SK-N-SH (cell line): Measurements from ENCODE around the gene XIAP. TPM values are rescaled to one million over a fixed set of nuclear protein-coding genes. Genes with fewer than 3 reads are reported as not detected.

Experiments
- CTCF ChIA-PET: fragments of 300-600, 350-600 bp; formaldehyde crosslinking; extraction: SDS; loops from one replicate; lab custom pipeline; 2021; lab: Yijun Ruan, JAX
- POLR2A ChIA-PET: fragments of 350-600 bp; sonication (Branson Sonifier 250); formaldehyde crosslinking; extraction: SDS; loops from one replicate; lab custom pipeline; 2020; ENCODE audit warnings: antibody characterized with exemption, inconsistent platforms; lab: Yijun Ruan, JAX
- DNase-seq: peaks from one replicate; pipeline ENCODE4 v3.0.0; 2012
- H2AFZ ChIP-seq: fragments of 200-600 bp; sonication (generic); 2 replicates; pipeline ENCODE4 v1.8.1; 2016; ENCODE audit warnings: antibody characterized with exemption, mild to moderate bottlenecking, low read depth
- H3F3A ChIP-seq: fragments of 200-600 bp; sonication (generic); replicated peaks from 2 replicates; pipeline ENCODE3; 2016; ENCODE audit warnings: antibody characterized with exemption, mild to moderate bottlenecking; ENCODE audit not compliant: insufficient read depth
- H3K27ac ChIP-seq, 2 experiments: fragments of 200-500 bp in 1 of 2; fragments of 200-600 bp in 1 of 2; sonication (Bioruptor generic) in 1 of 2; sonication (generic), shearing (Covaris generic) in 1 of 2; 2 replicates each; pipeline versions ENCODE4 v1.5.1 to v1.6.1; 2014 to 2016; ENCODE audit warnings: low read depth in 2 of 2, inconsistent platforms in 1 of 2, low read length in 1 of 2, mild to moderate bottlenecking in 1 of 2, mixed read lengths in 1 of 2
- H3K27me3 ChIP-seq: fragments of 200-600 bp; sonication (generic), shearing (Covaris generic); 2 replicates; pipeline ENCODE4 v1.6.1; 2016; ENCODE audit warnings: mixed run types; ENCODE audit not compliant: insufficient read depth
- H3K36me3 ChIP-seq, 2 experiments: fragments of 200-500 bp in 1 of 2; fragments of 200-600 bp in 1 of 2; sonication (Bioruptor generic) in 1 of 2; sonication (generic) in 1 of 2; replicated peaks in 1 of 2; 2 replicates each; pipeline versions ENCODE3 to v1.5.1; 2014 to 2016; ENCODE audit warnings: low read length in 1 of 2, mild to moderate bottlenecking in 1 of 2; ENCODE audit not compliant: insufficient read depth in 2 of 2, control insufficient read depth in 1 of 2
- H3K4me1 ChIP-seq, 2 experiments: fragments of 200-500 bp in 1 of 2; fragments of 200-600 bp in 1 of 2; sonication (Bioruptor generic) in 1 of 2; sonication (generic), shearing (Covaris generic) in 1 of 2; 2 replicates each; pipeline versions ENCODE4 v1.5.1 to v1.6.1; 2014 to 2016; ENCODE audit warnings: low read depth in 1 of 2, low read length in 1 of 2, mixed run types in 1 of 2; ENCODE audit not compliant: insufficient read depth in 2 of 2, control insufficient read depth in 1 of 2
- H3K4me2 ChIP-seq: fragments of 200-600 bp; sonication (generic), shearing (Covaris generic); 2 replicates; pipeline ENCODE4 v1.6.1; 2017; ENCODE audit warnings: mixed run types
- H3K4me3 ChIP-seq, 2 experiments: fragments of 200-500 bp in 1 of 2; fragments of 200-600 bp in 1 of 2; sonication (Bioruptor generic) in 1 of 2; sonication (generic), shearing (Covaris generic) in 1 of 2; 2 replicates each; pipeline versions ENCODE4 v1.5.1 to v1.8.1; 2014 to 2016; ENCODE audit warnings: low read depth in 2 of 2, inconsistent platforms in 1 of 2, low read length in 1 of 2, mild to moderate bottlenecking in 1 of 2, mixed read lengths in 1 of 2, moderate library complexity in 1 of 2
- H3K79me2 ChIP-seq: fragments of 200-600 bp; sonication (generic); 2 replicates; pipeline ENCODE4 v1.8.1; 2017; ENCODE audit warnings: mild to moderate bottlenecking; ENCODE audit not compliant: insufficient read depth
- H3K9ac ChIP-seq: fragments of 200-600 bp; sonication (generic); 2 replicates; pipeline ENCODE4 v1.6.1; 2017; ENCODE audit warnings: mixed run types
- H3K9me2 ChIP-seq: fragments of 200-600 bp; sonication (generic); 2 replicates; pipeline ENCODE4 v1.6.1; 2017; ENCODE audit warnings: mixed run types
- H3K9me3 ChIP-seq: fragments of 200-600 bp; sonication (generic); 2 replicates; pipeline ENCODE4 v1.6.1; 2017; ENCODE audit warnings: mixed run types, mild to moderate bottlenecking, moderate library complexity
- H4K20me1 ChIP-seq: fragments of 200-600 bp; sonication (generic); 2 replicates; pipeline ENCODE4 v1.6.1; 2017; ENCODE audit warnings: mild to moderate bottlenecking, mixed run types; ENCODE audit not compliant: insufficient read depth
- CHD2 ChIP-seq: fragments of 150-350 bp; IDR thresholded peaks from 2 replicates; pipeline ENCODE4 v1.6.1; 2018; ENCODE audit warnings: low read length; ENCODE audit not compliant: partially characterized antibody
- ELF1 ChIP-seq: IDR thresholded peaks from 2 replicates; pipeline ENCODE4 v1.4.0; 2012
- FOXJ3 ChIP-seq: sonication (generic); formaldehyde crosslinking; IDR thresholded peaks from 2 replicates; pipeline ENCODE4 v1.5.1; 2020; ENCODE audit warnings: mild to moderate bottlenecking, missing genetic modification reagents
- FOXM1 ChIP-seq: IDR thresholded peaks from 2 replicates; pipeline ENCODE4 v1.4.0; 2012; ENCODE audit warnings: low read depth, mild to moderate bottlenecking
- JUND ChIP-seq: IDR thresholded peaks from 2 replicates; pipeline ENCODE4 v1.4.0; 2012
- NRF1 ChIP-seq: IDR thresholded peaks from 2 replicates; pipeline ENCODE4 v1.6.1; 2012; ENCODE audit warnings: low read depth, mild to moderate bottlenecking, low read length
- POLR2AphosphoS5 ChIP-seq: IDR thresholded peaks from 2 replicates; pipeline ENCODE4 v1.6.1; 2012; ENCODE audit warnings: low read depth, low read length
- RCOR1 ChIP-seq: fragments of 150-350 bp; IDR thresholded peaks from 2 replicates; pipeline ENCODE4 v1.6.1; 2017; ENCODE audit warnings: antibody characterized with exemption, low read length
- TAF1 ChIP-seq: IDR thresholded peaks from 2 replicates; pipeline ENCODE4 v1.6.1; 2012; ENCODE audit warnings: low read depth, mild to moderate bottlenecking, low read length, moderate library complexity, borderline replicate concordance
- TCF12 ChIP-seq: IDR thresholded peaks from 2 replicates; pipeline ENCODE4 v1.4.0; 2012
- WGBS: methylation state at CpG from one replicate; pipeline ENCODE4 v1.1.6; 2017; ENCODE audit warnings: low lambda C conversion rate; 5-methylcytosine and 5-hydroxymethylcytosine counted together
- polyA plus RNA-seq, 3 experiments: library from polyadenylated mRNA; depleted of rRNA; stranded (reverse); fragments of >200 nt; gene quantifications; 2 replicates each; pipeline ENCODE4 v1.2.3, GENCODE V29; 2012
- TF ChIP-seq, protein P1 (sequence below): IDR thresholded peaks from 2 replicates; pipeline ENCODE4; 2012
- TF ChIP-seq, protein P2 (sequence below): fragments of 200-600 bp; sonication (generic); IDR thresholded peaks from 2 replicates; pipeline ENCODE4 v1.6.1; 2017; ENCODE audit warnings: antibody characterized with exemption, mild to moderate bottlenecking, moderate library complexity
- TF ChIP-seq, protein P3 (sequence below): fragments of 150-350 bp; IDR thresholded peaks from 2 replicates; pipeline ENCODE4 v1.6.1; 2017; ENCODE audit warnings: antibody characterized with exemption, low read length, low read depth, borderline replicate concordance
- TF ChIP-seq, protein P4 (sequence below): IDR thresholded peaks from 2 replicates; pipeline ENCODE4 v1.4.0; 2012; ENCODE audit warnings: low read depth, borderline replicate concordance

The XIAP gene
- polyA plus RNA-seq, 1 of the 3 experiments (the other 2 are of a cell fraction): 9.1 TPM

DNA sequence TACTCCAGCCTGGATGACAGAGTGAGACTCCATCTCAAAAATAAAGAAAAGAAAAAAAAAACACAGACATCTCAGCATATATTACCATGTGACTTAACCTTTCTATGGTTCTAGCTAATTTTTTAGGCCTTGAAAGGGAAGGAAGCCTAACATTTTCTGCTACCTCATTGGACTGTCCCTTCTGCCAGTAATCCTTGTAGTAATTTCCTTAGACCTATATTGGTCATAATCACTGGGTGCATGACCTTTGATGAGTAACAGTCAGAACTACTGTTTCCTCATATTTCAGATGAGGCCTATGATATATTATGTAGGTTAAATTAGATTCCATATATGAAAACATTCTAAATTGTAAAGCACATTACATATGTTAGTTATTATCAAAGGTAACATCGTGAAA lies 9.6 kb downstream of the XIAP start:
- WGBS: 52% methylated on average over 1 of the region's 1 CpG
- H3K27ac ChIP-seq: peak overlapping the region in 1 of 2 experiments; percentile 8; a peak in 1 of 4 replicates
- H3K4me2 ChIP-seq: no peak overlapping the region
- no peaks in the 10 kb centered on the region for H3K36me3 ChIP-seq
- no peak overlapping the region for H2AFZ ChIP-seq
- H4K20me1 ChIP-seq: peaks cover 58% of the 10 kb centered on the region
- H3K4me1 ChIP-seq: 0 out of 4 replicates have a peak, but pooled peaks cover 0 to 3% of the 10 kb centered on the region in 2 experiments
- ChIA-PET POLR2A (no interaction called here), CTCF (interaction anchor here (0.9 to 2.0 kb wide), 3 partner anchors 9 to 35 kb away, joined by 3 to 6 read pairs (median 4); no protein-coding TSS in a partner anchor)
- TF ChIP-seq ELF1 (no peak), FOXJ3 (no peak), TCF12 (no peak), JUND (no peak), TAF1 (no peak), FOXM1 (no peak), RCOR1 (no peak), NRF1 (no peak), CHD2 (no peak), POLR2AphosphoS5 (no peak)
- TF ChIP-seq, protein P1, sequence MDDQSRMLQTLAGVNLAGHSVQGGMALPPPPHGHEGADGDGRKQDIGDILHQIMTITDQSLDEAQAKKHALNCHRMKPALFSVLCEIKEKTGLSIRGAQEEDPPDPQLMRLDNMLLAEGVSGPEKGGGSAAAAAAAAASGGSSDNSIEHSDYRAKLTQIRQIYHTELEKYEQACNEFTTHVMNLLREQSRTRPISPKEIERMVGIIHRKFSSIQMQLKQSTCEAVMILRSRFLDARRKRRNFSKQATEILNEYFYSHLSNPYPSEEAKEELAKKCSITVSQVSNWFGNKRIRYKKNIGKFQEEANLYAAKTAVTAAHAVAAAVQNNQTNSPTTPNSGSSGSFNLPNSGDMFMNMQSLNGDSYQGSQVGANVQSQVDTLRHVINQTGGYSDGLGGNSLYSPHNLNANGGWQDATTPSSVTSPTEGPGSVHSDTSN: no peak
- TF ChIP-seq, protein P2, sequence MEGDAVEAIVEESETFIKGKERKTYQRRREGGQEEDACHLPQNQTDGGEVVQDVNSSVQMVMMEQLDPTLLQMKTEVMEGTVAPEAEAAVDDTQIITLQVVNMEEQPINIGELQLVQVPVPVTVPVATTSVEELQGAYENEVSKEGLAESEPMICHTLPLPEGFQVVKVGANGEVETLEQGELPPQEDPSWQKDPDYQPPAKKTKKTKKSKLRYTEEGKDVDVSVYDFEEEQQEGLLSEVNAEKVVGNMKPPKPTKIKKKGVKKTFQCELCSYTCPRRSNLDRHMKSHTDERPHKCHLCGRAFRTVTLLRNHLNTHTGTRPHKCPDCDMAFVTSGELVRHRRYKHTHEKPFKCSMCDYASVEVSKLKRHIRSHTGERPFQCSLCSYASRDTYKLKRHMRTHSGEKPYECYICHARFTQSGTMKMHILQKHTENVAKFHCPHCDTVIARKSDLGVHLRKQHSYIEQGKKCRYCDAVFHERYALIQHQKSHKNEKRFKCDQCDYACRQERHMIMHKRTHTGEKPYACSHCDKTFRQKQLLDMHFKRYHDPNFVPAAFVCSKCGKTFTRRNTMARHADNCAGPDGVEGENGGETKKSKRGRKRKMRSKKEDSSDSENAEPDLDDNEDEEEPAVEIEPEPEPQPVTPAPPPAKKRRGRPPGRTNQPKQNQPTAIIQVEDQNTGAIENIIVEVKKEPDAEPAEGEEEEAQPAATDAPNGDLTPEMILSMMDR: no peak
- TF ChIP-seq, protein P3, sequence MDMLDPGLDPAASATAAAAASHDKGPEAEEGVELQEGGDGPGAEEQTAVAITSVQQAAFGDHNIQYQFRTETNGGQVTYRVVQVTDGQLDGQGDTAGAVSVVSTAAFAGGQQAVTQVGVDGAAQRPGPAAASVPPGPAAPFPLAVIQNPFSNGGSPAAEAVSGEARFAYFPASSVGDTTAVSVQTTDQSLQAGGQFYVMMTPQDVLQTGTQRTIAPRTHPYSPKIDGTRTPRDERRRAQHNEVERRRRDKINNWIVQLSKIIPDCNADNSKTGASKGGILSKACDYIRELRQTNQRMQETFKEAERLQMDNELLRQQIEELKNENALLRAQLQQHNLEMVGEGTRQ: no peak
- TF ChIP-seq, protein P4, sequence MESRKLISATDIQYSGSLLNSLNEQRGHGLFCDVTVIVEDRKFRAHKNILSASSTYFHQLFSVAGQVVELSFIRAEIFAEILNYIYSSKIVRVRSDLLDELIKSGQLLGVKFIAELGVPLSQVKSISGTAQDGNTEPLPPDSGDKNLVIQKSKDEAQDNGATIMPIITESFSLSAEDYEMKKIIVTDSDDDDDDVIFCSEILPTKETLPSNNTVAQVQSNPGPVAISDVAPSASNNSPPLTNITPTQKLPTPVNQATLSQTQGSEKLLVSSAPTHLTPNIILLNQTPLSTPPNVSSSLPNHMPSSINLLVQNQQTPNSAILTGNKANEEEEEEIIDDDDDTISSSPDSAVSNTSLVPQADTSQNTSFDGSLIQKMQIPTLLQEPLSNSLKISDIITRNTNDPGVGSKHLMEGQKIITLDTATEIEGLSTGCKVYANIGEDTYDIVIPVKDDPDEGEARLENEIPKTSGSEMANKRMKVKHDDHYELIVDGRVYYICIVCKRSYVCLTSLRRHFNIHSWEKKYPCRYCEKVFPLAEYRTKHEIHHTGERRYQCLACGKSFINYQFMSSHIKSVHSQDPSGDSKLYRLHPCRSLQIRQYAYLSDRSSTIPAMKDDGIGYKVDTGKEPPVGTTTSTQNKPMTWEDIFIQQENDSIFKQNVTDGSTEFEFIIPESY: no peak
- no peak overlapping the region for H3K9ac ChIP-seq
- no peaks in the 10 kb centered on the region for H3F3A ChIP-seq
- peaks cover 90% of the 10 kb centered on the region for H3K79me2 ChIP-seq
- H3K9me3 ChIP-seq: no peaks in the 10 kb centered on the region
- H3K27me3 ChIP-seq: no peaks in the 10 kb centered on the region
- no peaks in the 10 kb centered on the region for H3K9me2 ChIP-seq
- H3K4me3 ChIP-seq: no peak overlapping the region
- DNase-seq: no peak
